Hematopoietic multipotent progenitor cell treated with erythropoietin and hydrocortisone succinate and interleukin-3 and kit ligand, for 4 days (in vitro differentiated cells): Measurements from ENCODE around the gene KRTAP5-8.
"Not testable (repeated sequence)": the region's sequence is repeated elsewhere in the genome, so short reads cannot be mapped to it uniquely, and the experiment has no call there.

Experiments used
- DNase-seq: peaks from one replicate; pipeline ENCODE4 v3.0.0-alpha.2; 2015

The KRTAP5-8 gene

DNA sequence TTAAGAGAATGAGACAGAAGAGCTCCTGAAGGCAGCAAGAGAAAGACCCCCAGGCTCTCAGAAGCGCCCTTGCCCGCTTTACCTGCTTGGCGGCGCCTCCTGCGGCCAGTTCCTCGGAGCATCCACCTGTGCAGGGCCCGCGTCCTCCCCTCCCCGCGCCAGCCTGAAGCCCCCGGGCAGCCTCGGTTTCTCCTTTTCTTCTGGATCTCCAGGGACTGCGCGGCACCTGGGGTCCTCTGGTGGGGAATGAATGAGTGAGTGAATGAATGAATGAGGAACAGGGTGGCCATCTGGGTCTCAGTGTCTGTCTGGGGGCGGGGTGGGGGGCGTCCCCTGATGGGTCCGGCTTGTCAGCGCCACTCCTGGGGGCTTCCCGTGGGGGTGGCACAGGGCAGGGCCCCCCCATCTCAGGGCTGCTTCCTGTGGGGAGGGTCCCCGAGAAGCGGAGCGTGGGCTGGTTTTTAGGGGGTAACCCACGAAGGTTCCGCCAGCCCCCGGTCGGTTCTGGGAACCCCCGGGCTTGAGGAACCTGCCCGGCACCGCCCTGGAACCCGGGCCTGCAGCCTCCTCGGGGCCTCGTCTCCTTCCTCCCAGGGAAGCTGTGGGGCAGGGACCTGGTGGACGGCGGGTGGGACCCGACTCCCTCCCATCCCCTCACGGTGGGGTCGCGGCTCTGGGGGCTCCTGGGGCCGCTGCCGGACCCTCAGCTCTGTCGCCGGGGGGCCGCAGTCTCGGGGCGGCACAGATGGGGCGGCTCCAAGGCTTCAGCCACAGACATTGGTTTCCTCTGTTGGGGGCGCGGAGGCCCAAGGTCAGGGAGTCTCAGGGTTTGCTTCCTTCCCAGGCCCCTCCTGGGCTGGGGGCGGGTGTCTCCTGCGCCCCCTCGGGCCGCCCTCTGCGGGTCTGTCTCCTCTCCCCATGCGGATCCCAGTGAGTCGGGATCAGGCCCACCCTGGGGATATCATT lies 19.0 kb upstream of the KRTAP5-8 start:
- no peak for DNase-seq

DNA sequence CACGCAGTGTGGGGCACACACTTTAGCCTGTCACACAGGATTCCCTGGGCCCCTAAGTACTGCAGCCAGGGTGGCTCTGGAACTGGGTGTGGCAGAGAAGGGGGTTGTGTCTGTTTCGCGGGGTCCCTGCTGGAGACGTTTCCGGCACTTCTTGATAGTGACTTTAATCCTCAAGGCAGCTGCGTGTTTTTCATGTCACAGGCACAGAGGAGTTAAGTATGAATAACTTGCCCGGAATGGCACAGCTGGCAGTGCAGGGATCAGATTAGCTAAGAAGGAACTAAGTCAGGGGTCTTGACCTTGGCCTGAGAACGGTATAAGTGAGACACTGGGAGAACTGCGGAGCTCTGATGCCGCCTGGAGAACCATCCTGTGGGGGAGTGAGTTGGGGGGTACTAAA lies 18.3 kb upstream of the KRTAP5-8 start:
- DNase-seq = no peak

DNA sequence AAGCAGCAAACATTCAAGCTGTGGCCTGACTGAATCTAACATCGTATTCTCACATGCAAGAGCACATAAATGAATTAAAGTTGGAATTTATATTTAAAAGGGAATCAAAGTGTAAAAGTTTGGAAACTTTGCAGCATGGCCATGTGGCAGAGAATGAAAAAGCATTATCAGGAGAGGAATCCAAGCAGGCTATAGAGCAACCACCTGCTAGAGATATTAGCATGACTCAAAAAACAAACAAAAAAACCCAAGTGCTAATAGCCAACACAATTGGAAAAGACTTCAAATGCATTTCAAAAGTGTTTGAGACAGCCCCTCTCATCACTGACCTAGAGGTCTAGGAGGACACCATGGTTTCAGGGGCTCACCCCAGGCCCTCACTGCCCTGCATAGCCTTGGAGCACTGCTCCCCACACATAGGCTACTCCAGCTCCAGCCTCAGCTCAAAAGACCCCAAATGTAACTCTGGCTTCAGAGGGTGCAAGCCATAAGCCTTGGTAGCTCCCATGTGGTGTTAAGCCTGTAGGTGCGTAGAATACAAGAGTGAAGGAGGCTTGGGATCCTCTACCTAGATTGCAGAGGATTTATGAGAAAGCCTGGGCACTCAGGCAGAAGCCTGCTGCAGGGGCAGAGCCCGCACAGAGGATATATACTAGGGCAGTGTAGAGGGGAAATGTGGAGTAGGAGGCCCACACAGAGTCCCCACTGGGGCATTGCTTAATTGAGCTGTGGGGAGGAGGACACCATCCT lies 12.5 kb upstream of the KRTAP5-8 start:
- DNase-seq = no peak

DNA sequence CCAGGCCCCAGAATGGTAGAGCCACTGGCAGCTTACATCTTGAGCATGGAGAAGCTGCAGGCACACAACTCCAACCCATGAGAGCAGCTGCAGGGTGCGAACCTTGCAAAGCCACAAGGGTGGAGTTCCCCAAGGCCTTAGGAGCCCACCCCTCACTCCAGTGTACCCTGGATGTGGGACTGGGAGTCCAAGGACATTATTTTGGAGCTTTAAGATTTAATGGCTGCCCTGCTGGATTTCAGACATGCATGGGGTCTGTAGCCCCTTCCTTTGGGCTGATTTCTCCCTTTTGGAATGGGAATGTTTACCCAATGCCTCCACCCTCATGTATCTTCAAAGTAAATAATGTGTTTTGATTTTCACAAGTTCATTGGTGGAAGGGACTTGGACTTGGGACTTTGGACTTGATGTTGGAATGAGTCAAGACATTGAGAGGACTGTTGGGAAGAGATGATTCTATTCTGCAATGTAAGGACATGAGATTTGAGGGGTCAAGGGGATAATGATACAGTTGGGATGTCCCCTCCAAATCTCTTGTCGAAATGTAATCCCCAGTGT lies 11.8 kb upstream of the KRTAP5-8 start:
- no peak for DNase-seq

DNA sequence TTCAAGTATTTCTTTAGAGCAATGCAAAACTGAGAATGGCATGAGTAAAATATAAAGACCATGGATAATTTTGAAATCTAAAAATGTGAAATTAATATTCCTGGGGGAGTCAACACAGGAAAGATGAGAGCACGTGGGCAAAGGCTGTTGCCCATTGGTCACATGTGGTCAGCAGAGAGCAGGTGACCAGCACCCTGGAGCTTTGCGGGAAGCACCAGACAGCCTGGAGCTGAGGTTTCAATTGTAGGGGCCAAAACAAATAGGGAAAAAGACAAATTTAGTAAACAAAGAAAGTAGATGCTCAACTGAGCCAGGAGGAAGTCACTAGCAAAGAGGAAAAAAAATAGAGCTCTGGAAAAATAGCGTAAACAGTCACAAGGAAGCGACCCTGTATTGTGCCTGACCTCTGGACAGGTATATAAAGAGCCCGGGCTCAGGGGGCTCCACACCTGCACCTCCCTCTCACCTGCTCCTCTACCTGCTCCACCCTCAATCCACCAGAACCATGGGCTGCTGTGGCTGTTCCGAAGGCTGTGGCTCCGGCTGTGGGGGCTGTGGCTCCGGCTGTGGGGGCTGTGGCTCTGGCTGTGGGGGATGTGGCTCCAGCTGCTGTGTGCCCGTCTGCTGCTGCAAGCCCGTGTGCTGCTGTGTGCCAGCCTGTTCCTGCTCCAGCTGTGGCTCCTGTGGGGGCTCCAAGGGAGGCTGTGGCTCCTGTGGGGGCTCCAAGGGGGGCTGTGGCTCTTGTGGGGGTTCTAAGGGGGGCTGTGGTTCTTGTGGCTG lies 10.8 kb upstream of the KRTAP5-8 start, which contains the start of gene KRTAP5-7:
Gene KRTAP5-7 (plus strand): TSS at position 472 of the 780 bp plus-strand sequence. CDS start 34 bp downstream, at position 506.
- DNase-seq = not testable (repeated sequence)

DNA sequence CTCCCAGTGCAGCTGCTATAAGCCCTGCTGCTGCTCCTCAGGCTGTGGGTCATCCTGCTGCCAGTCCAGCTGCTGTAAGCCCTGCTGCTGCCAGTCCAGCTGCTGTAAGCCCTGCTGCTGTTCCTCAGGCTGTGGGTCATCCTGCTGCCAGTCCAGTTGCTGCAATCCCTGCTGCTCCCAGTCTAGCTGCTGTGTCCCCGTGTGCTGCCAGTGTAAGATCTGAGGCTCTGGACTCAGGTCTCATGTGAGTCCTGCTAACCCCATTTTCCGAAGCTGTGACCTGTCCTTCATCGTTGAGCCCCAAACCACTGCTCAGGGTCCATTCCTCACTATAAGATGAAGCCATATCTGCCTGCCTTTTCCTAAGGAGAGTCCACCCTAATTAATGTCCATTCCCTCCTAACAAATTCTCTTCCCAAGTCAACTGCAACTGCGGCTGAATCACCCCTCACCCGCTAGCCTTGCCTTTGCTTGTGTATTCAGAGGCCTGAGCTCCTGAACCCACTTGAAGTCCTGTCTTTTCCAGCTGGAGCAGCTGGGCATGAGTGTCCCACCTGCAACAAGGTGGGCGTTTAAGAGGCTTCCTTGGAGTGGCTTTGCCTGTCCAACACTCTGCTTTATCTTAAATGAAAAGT lies 10.1 kb upstream of the KRTAP5-8 start:
- no peak for DNase-seq

DNA sequence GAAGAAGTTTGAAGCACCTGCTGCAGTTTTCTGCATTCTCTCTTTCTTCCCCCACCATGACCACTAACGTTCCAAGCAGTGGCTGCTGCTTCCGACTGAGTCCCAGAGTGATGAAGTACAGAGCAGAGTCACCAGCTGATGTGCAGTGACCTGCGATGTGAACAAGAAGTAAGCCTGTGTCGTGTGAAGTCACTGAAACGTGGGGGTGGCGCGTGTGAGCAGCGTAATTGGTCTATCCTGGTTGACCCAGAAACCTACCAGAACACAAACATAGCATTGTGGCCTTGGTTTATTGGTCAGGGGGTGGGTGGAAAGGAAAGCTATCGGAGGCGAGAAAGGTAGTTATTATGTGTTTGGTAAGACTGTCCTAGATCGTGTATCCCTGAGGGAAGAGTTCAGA lies 7.2 kb upstream of the KRTAP5-8 start:
- DNase-seq = no peak

DNA sequence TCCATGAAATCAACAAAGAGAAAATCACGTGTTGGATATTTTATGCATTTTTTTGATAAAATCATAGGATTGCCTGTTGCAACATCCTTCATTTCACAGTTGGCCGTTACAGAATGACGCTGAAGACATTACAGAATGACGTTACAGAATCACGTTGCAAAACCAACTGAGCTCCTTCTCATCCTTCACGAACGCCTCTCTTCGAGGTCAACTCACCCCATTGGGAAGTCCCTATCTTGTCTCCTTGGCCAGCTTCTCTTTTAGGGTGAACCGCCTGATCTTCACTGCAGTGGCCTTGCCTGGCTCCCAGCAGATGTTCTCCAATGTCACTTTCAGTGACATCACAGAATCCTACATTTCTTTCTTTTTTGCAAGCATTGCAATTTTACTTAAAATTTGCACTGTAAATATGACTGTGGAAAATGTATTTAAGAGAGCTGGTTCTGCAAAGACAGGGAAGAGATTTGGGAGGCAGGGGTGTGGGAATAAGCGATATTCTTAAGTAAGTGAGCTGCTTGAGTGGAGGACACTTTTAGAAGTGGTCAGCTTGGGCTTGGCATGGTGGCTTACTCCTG lies 5.7 kb upstream of the KRTAP5-8 start:
- DNase-seq = no peak

DNA sequence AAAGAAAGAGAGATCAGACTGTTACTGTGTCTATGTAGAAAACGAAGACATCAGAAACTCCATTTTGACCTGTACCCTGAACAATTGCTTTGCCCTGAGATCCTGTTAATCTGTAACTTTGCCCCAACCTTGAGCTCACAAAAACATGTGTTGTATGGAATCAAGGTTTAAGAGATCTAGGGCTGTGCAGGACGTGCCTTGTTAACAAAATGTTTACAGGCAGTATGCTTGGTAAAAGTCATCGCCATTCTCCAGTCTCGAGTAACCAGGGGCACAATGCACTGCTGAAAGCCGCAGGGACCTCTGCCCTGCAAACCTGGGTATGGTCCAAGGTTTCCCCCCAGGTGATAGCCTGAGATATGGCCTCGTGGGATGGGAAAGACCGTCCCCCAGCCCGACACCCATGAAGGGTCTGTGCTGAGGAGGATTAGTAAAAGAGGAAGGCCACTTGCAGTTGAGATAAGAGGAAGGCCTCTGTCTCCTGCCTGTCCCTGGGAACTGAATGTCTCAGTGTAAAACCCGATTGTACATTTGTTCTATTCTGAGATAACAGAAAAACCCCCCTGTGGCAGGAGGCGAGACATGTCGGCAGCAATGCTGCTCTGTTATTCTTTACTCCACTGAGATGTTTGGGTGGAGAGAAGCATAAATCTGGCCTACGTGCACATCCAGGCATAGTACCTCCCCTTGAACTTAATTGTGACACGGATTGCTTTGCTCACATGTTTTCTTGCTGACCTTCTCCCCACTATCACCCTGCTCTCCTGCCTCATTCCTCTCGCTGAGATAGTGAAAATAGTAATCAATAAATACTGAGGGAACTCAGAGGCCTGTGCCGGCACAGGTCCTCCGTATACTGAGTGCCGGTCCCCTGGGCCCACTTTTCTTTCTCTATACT lies 2.9 kb upstream of the KRTAP5-8 start:
- peak; percentile 91 for DNase-seq

DNA sequence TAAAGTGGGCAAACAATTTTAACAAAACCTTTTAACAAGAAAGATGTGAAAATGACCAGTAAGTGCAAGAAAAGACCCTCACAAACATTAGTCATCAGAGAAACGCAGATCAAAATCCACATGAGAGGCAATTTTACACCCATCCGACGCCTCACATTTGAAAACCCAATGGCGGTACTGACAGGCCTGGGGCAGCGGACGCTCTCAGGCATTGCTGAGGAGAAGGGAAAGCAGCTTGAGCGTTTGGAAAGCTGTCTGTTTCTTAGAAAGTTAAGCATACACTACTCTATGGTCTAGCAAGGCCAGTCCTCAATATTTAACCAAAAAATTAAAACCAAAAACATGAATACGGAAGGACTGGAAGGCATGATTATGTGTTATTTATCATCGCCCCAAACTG lies 2.0 kb upstream of the KRTAP5-8 start:
- no peak for DNase-seq

DNA sequence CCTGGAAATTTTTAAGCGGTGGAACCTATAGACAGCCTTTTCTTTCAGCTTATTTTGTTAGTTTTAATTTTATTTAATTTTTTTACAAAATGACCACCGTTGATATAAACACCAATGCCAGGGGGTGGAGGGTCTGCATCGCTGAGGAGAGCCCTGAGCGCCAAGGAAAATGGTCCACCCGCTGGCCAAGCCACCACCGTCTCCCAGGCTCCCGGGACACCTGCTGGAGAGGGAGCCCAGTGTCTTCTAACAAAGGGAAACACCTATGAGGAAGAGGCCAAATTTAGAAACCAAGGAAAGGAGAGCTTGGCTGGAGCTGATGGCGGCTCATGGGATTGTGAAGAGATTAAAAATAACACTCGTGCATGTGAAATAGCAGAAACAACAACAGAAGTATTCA lies 288 bp upstream of the KRTAP5-8 start:
- DNase-seq = no peak

DNA sequence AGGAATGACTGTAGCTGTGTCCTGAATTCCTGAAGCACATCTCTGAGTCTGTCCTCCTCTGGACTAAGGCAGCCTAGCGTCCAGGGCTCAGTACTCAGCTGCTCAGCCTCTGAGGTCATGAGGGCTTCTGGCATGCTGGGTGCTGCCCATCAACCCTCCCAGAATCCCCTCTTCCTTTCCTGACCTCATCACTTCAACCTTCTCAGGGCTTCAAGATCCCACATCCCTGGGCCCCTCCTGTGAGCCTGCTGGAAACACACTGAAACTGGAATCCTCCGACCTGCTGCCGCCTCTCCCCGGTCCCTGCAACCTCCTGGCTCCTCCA lies 803 bp downstream of the KRTAP5-8 start:
- no peak for DNase-seq

DNA sequence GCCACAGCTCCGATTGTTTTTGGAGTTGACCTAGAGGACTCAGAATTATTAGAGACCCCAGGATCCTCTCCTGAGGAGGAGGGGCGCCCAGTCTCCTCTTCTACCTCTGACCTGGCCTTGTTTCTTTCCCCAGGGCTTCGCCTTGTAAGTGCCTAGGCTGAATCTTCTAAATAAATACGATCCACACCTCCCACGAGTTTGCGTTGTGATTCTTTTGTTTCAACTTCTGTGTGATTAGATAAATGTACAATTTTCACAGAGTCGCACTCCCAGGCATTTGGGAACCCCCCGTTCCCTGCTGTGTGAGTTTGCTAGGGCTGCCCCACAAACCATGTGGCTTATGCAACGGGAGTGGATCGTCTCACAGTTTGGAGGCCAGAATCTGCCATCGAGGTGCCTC lies 1.2 kb downstream of the KRTAP5-8 start:
- DNase-seq = no peak

DNA sequence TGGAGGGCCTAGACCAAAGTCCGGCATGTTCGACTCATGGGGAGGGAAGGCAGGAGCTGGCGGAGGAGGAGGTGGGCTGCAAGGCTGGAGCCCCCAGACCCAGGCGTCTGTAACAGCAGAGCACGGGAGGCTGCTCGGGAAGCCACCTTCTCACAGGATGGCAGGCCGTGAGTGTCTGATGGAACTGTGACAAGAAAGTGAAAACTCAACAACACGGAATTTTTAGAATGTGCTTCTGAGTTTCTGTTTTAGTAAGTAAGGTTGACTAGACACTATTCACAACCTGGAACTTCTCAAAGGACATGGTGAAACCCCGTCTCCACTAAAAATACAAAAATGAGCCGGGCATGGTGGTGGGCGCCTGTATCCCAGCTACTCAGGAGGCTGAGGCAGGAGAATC lies 2.1 kb downstream of the KRTAP5-8 start:
- not testable (repeated sequence) for DNase-seq

DNA sequence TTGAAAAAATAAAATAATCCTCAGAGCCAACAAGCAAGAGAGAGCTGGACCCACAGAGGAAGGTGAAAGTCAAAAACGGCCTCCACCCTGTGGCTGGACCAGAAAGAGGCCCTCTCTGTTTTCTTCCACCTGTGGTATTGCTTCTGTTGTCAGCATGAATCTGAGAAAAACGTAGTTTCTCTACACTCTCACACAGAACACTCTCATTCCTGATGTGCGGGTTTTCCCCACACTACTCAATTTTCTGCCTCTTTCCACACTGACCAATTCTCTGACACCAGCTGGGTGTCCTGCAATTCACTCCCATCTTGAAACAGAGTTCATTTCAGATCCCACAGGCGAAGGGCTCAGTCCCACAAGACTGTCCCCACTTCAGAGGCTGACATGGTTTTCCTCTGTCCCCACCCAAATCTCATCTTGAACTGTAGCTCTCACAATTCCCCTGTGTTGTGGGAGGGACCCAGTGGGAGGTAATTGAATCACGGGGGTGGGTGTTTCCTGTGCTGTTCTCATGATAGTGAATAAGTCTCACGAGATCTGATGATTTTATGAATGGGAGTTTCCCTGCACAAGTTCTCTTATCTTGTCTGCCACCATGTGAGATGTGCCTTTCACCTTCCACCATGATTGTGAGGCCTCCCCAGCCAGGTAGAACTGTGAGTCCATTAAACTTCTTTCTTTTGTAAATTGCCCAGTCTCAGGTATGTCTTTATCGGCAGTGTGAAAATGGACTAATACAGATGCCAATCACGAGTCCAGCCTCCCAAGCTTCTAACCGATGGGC lies 2.9 kb downstream of the KRTAP5-8 start:
- DNase-seq = not testable (repeated sequence)

DNA sequence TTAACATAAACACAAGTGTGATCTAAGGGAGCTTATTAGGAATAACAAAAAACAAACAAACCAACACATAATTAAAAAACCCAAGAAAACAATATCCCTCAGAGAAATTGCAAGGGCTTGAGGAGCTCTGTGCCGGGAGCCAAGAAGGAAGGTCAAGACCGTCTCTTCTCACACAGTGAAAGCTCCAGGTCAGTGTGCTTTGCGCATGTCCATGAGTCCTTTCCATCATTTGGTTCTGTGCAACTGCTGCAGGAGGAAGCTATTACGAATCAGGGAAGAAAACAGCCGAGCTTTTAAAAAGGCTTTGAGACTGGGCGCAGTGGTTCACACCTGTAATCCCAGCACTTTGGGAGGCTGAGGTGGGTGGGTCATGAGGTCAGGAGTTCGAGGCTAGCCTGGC lies 4.6 kb downstream of the KRTAP5-8 start:
- DNase-seq = no peak

DNA sequence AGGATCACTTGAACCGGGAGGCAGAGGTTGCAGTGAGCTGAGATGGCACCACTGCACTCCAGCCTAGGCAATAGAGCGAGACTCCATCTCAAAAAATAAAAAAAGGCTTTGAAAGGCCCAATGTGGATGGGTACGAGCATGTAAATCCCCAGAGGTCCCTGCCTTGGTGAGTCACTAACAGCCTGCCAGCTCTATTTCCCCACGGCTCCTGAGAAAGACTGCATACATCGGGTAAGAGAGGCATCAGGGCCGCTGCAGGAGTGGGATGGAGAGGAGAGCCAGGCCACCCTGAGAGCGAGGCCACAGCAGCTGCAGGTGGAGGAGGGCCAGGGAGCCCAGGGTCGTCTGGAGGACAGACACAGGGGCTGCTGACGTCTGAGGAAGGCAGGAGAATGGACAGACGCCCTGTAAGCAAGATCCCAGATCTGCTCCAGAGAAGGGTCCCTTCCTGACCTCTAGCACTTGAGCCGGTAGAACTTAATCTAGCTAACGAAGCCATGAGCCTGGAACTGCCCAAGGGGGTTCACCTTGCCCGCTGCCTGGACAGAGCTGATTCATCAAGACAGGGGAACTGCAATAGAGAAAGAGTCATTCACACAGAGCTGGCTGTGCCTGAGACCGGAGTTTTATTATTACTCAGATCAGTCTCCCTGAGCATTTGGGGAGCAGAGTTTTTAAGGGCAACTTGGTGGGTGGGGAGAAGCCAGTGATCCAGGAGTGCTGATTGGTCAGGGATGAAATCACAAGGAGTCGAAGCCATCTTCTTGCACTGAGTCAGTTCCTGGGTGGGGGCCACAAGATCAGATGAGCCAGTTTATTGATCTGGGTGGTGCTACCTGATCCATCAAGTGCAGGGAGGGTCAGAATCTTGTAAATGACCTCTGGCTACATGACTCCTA lies 5.3 kb downstream of the KRTAP5-8 start:
- DNase-seq = no peak

DNA sequence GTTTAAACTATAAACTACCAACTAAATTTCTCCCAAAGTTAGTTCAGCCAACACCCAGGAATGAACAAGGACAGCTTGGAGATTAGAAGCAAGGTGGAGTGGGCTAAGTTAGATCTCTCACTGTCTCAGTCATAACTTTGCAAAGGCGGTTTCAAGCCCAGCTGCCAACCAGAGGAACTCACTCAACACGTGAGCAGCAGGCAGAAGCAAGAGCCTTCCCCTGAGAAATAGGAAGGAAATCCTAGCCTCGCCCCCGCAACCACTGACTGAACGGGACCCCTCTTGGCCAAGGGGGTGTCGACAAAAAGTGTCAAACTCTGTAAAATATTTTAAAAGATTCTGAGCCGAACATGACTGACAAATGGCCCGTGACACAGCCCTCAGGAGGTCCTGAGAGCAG lies 6.0 kb downstream of the KRTAP5-8 start:
- DNase-seq = peak; percentile 81
